GM12865 (cell line): ENCODE measurements around the gene ERGIC1.

ENCODE experiments used
- DNase-seq: peaks from one replicate; pipeline ENCODE4 v3.0.0; 2010; ENCODE audit warnings: low read depth
- H3K4me3 ChIP-seq: 2 replicates; pipeline ENCODE4 v1.5.1; 2011; ENCODE audit warnings: mild to moderate bottlenecking, low read depth, low read length, control low read depth
- CTCF ChIP-seq: IDR thresholded peaks from 2 replicates; pipeline ENCODE4 v1.5.1; 2011; ENCODE audit warnings: low read length, control low read depth, low read depth, inconsistent platforms; ENCODE audit not compliant: insufficient read depth; ENCODE audit errors: missing control alignments

Gene ERGIC1

GRCh38 chr5:172796306-172796705, 37.7 kb upstream of the ERGIC1 start:
- H3K4me3 ChIP-seq, result no peak overlapping the region
- DNase-seq, result no peak
- TF ChIP-seq CTCF, result no peak

GRCh38 chr5:172797771-172798191, 36.3 kb upstream of the ERGIC1 start:
- no peak for DNase-seq
- H3K4me3 ChIP-seq, result no peak overlapping the region
- TF ChIP-seq CTCF, result no peak

- no peak overlapping the region for H3K4me3 ChIP-seq
- DNase-seq, result no peak
- no peak for TF ChIP-seq CTCF
These were observed 35.4 kb upstream of the ERGIC1 start for GRCh38 chr5:172798422-172799215.

GRCh38 chr5:172799416-172799815, 34.6 kb upstream of the ERGIC1 start:
- DNase-seq, result no peak
- H3K4me3 ChIP-seq, result no peak overlapping the region
- no peak for TF ChIP-seq CTCF

- TF ChIP-seq CTCF, result no peak
- DNase-seq, result no peak
- no peak overlapping the region for H3K4me3 ChIP-seq
These were observed 33.9 kb upstream of the ERGIC1 start for GRCh38 chr5:172800088-172800551.

- no peak for TF ChIP-seq CTCF
- no peak overlapping the region for H3K4me3 ChIP-seq
- DNase-seq, result no peak
These were observed 32.8 kb upstream of the ERGIC1 start for GRCh38 chr5:172801179-172801671.
